Endothelial cell of umbilical vein (primary cell): ENCODE data around the gene MACROH2A1. TPM values are rescaled to one million over a fixed set of nuclear protein-coding genes. Genes with fewer than 3 reads are reported as not detected.

Source experiments
- BruUV-seq: library from RNA; stranded (reverse); fragments of 400-500 nt; replicated peaks from 2 replicates; lab custom pipeline; 2021; lab: Mats Ljungman, UMichigan
- CTCF ChIA-PET: fragments of 300-600, 350-600 bp; sonication (Branson Sonifier 250); formaldehyde crosslinking; loops from one replicate; lab custom pipeline; 2021; ENCODE audit warnings: antibody characterized with exemption, inconsistent platforms; lab: Charles Lee
- POLR2A ChIA-PET: fragments of 300-600, 350-600 bp; sonication (Branson Sonifier 250); formaldehyde crosslinking; loops from one replicate; lab custom pipeline; 2021; ENCODE audit warnings: antibody characterized with exemption, inconsistent platforms; lab: Charles Lee
- DNase-seq: peaks from one replicate; pipeline ENCODE4 v3.0.0-alpha.2; 2011; ENCODE audit warnings: low read depth, low spot score
- FAIRE-seq: peaks from 2 replicates; lab custom pipeline; 2011; peaks lifted over from hg19 to GRCh38; lab: Jason Lieb, UNC
- H2AFZ ChIP-seq: 2 replicates; pipeline ENCODE4 v1.6.0; 2012; ENCODE audit warnings: low read depth, low read length, control low read depth, inconsistent platforms
- H3K27ac ChIP-seq: 2 replicates; pipeline ENCODE4 v1.5.1; 2011; ENCODE audit warnings: low read depth, mild to moderate bottlenecking, control low read depth, low read length, moderate library complexity; ENCODE audit not compliant: insufficient read depth
- H3K27me3 ChIP-seq, 2 experiments: 2 replicates each; pipeline versions ENCODE4 v1.6.0 to v1.6.1; 2011; ENCODE audit warnings: low read length in 2 of 2, mixed read lengths in 1 of 2; ENCODE audit not compliant: control insufficient read depth in 2 of 2, insufficient read depth in 2 of 2
- H3K36me3 ChIP-seq, 2 experiments: 2 replicates in 1 of 2; 3 replicates in 1 of 2; pipeline ENCODE4 v1.5.1; 2011; ENCODE audit warnings: low read length in 2 of 2, mild to moderate bottlenecking in 1 of 2, moderate library complexity in 1 of 2; ENCODE audit not compliant: control insufficient read depth in 2 of 2, insufficient read depth in 2 of 2; ENCODE audit errors: extremely low read depth in 1 of 2
- H3K4me1 ChIP-seq: 3 replicates; pipeline ENCODE4 v1.5.1; 2011; ENCODE audit warnings: mild to moderate bottlenecking, low read length; ENCODE audit not compliant: control insufficient read depth, insufficient read depth; ENCODE audit errors: extremely low read depth
- H3K4me2 ChIP-seq: 2 replicates; pipeline ENCODE4 v1.6.1; 2011; ENCODE audit warnings: low read length, control low read depth, mixed read lengths; ENCODE audit not compliant: insufficient read depth
- H3K4me3 ChIP-seq, 3 experiments: fragments of 200-600 bp in 1 of 3; sonication (generic), shearing (Covaris generic) in 1 of 3; replicated peaks in 1 of 3; 2 replicates each; pipeline ENCODE4 v1.5.1; 2011 to 2016; ENCODE audit warnings: control low read depth in 3 of 3, low read length in 3 of 3, mild to moderate bottlenecking in 2 of 3, inconsistent platforms in 1 of 3, low read depth in 1 of 3, moderate library complexity in 1 of 3; ENCODE audit not compliant: insufficient read depth in 1 of 3
- H3K79me2 ChIP-seq: 2 replicates; pipeline ENCODE4 v1.6.0; 2012; ENCODE audit warnings: low read length, inconsistent platforms; ENCODE audit not compliant: control insufficient read depth, insufficient read depth
- H3K9ac ChIP-seq: replicated peaks from 2 replicates; pipeline ENCODE3; 2011; ENCODE audit warnings: low read length, control low read depth; ENCODE audit not compliant: insufficient read depth; ENCODE audit errors: extremely low read depth
- H3K9me1 ChIP-seq: replicated peaks from 3 replicates; pipeline ENCODE4 v1.6.0; 2011; ENCODE audit warnings: mild to moderate bottlenecking, low read length; ENCODE audit not compliant: control insufficient read depth, insufficient read depth; ENCODE audit errors: extremely low read depth
- H3K9me3 ChIP-seq: replicated peaks from 2 replicates; pipeline ENCODE4 v1.5.1; 2012; ENCODE audit warnings: low read length, inconsistent platforms; ENCODE audit not compliant: control insufficient read depth, insufficient read depth
- H4K20me1 ChIP-seq: replicated peaks from 2 replicates; pipeline ENCODE3; 2011; ENCODE audit warnings: mild to moderate bottlenecking, low read length; ENCODE audit not compliant: control insufficient read depth, insufficient read depth; ENCODE audit errors: extremely low read depth
- EZH2 ChIP-seq: IDR thresholded peaks from 2 replicates; pipeline ENCODE4 v1.6.1; 2012; ENCODE audit warnings: borderline replicate concordance, low read depth, mild to moderate bottlenecking, moderate library complexity, low read length, inconsistent platforms; ENCODE audit not compliant: severe bottlenecking
- FOS ChIP-seq: IDR thresholded peaks from 2 replicates; pipeline ENCODE4 v1.6.1; 2011; ENCODE audit warnings: mild to moderate bottlenecking, low read length, moderate library complexity, borderline replicate concordance; ENCODE audit not compliant: insufficient read depth
- GATA2 ChIP-seq: IDR thresholded peaks from 2 replicates; pipeline ENCODE4 v1.7.0; 2011; ENCODE audit warnings: low read depth, mild to moderate bottlenecking, moderate library complexity, mixed read lengths, low read length; ENCODE audit not compliant: insufficient read length, insufficient read depth
- JUN ChIP-seq: IDR thresholded peaks from 2 replicates; pipeline ENCODE4 v1.6.1; 2011; ENCODE audit warnings: borderline replicate concordance, low read depth; ENCODE audit not compliant: insufficient read length, insufficient read depth
- MYC ChIP-seq: IDR thresholded peaks from one replicate; pipeline ENCODE4 v1.6.1; 2011; ENCODE audit warnings: mild to moderate bottlenecking, low read depth, low read length
- POLR2A ChIP-seq: IDR thresholded peaks from 2 replicates; pipeline ENCODE4 v1.6.1; 2012; ENCODE audit warnings: low read depth, mild to moderate bottlenecking, control low read depth, low read length
- POLR2AphosphoS5 ChIP-seq: IDR thresholded peaks from 2 replicates; pipeline ENCODE4 v1.6.1; 2012; ENCODE audit warnings: low read depth, mild to moderate bottlenecking, control low read depth, low read length, moderate library complexity; ENCODE audit not compliant: insufficient read depth
- dilution Hi-C: fragments of 300-500 bp; cut with MboI; formaldehyde crosslinking; loops from one replicate; pipeline ENCODE4 v1.15.0; 2019; ENCODE audit warnings: low sequenced_read_pairs; ENCODE audit not compliant: extremely low pct_ligation_motif_present
- intact Hi-C: fragments of 100-400 bp; cut with micrococcal nuclease; formaldehyde crosslinking; loops from one replicate; pipeline ENCODE4 v1.10.0; 2022
- polyA plus RNA-seq, 4 experiments: library from polyadenylated mRNA; depleted of rRNA in 3 of 4; stranded (reverse) in 3 of 4; unstranded in 1 of 4; fragments of >200 nt; gene quantifications; 2 replicates each; pipeline versions ENCODE4 v1.2.1 to v1.2.3, GENCODE V29; 2011 to 2012; ENCODE audit warnings: missing spikeins in 1 of 4
- total RNA-seq: library from RNA; stranded (reverse); gene quantifications from 2 replicates; pipeline ENCODE4 v1.2.3, GENCODE V29; 2021
- TF ChIP-seq, protein P1 (sequence below): IDR thresholded peaks from 2 replicates; pipeline ENCODE4 v1.6.1; 2011; ENCODE audit not compliant: insufficient read depth, insufficient read length
- TF ChIP-seq, protein P2 (sequence below), 2 donors: IDR thresholded peaks; 1 replicate in 1 of 2; 2 replicates in 1 of 2; pipeline ENCODE4 v1.5.1; 2011; ENCODE audit warnings: low read length in 2 of 2, mild to moderate bottlenecking in 2 of 2, moderate library complexity in 2 of 2, control low read depth in 1 of 2, inconsistent platforms in 1 of 2, low read depth in 1 of 2; ENCODE audit not compliant: insufficient read depth in 1 of 2; ENCODE audit errors: extremely low read depth in 1 of 2

Gene MACROH2A1
- total and polyA plus RNA-seq, 2 donors (not counting 3 experiments of a cell fraction or from before 2014, with no cell fraction given): 89.3 to 147 TPM

DNA sequence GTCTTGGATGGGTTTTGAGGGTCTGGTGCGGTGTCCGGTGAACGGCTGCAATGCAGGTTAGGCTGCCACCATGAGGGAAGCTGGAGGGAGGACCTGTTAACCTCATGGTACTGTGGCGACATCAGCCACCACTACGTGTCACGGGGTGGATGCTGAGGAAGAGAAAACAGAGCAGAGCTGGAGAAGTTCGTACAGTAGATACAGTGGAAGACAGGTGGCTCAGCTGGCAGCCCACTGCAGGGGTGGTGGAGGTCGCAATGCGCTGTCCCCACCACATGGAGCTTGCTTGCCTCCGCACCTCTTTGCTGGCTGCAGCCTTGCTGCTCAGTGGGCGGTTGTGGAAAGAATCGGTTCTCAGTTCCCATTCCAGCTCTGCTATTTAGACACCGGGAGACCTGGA lies 45.3 kb upstream of the MACROH2A1 start:
- ChIA-PET CTCF (interaction anchor here (1.0 to 1.9 kb wide), 2 partner anchors 18 to 107 kb away, joined by 3 to 5 read pairs; no protein-coding TSS in a partner anchor), POLR2A (no interaction called here)
- Histone ChIP-seq H4K20me1 (no peaks in the 10 kb centered on the region), H3K27ac (no peak overlapping the region), H3K9ac (no peak overlapping the region), H3K4me2 (no peak overlapping the region), H3K4me1 (no peaks in the 10 kb centered on the region), H3K9me1 (no peaks in the 10 kb centered on the region), H3K27me3 (peaks cover 2 to 5% of the 10 kb centered on the region in 2 experiments), H2AFZ (no peak overlapping the region), H3K9me3 (no peaks in the 10 kb centered on the region), H3K79me2 (no peaks in the 10 kb centered on the region), H3K4me3 (no peak overlapping the region), H3K36me3 (no peaks in the 10 kb centered on the region)
- dilution Hi-C loops (no loop called here), intact Hi-C loops (no loop called here)
- DNase-seq (no peak), FAIRE-seq (no peak)
- BruUV-seq: no TSS peak
- no peak for TF ChIP-seq POLR2A
- TF ChIP-seq GATA2: no peak
- TF ChIP-seq JUN: no peak
- no peak for TF ChIP-seq POLR2AphosphoS5
- no peak for TF ChIP-seq FOS
- TF ChIP-seq, protein P1, sequence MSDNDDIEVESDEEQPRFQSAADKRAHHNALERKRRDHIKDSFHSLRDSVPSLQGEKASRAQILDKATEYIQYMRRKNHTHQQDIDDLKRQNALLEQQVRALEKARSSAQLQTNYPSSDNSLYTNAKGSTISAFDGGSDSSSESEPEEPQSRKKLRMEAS: no peak
- no peak for TF ChIP-seq EZH2
- TF ChIP-seq MYC: no peak
- TF ChIP-seq, protein P2, sequence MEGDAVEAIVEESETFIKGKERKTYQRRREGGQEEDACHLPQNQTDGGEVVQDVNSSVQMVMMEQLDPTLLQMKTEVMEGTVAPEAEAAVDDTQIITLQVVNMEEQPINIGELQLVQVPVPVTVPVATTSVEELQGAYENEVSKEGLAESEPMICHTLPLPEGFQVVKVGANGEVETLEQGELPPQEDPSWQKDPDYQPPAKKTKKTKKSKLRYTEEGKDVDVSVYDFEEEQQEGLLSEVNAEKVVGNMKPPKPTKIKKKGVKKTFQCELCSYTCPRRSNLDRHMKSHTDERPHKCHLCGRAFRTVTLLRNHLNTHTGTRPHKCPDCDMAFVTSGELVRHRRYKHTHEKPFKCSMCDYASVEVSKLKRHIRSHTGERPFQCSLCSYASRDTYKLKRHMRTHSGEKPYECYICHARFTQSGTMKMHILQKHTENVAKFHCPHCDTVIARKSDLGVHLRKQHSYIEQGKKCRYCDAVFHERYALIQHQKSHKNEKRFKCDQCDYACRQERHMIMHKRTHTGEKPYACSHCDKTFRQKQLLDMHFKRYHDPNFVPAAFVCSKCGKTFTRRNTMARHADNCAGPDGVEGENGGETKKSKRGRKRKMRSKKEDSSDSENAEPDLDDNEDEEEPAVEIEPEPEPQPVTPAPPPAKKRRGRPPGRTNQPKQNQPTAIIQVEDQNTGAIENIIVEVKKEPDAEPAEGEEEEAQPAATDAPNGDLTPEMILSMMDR (IDR thresholded peaks at IDR 0.05; ENCODE audit: extremely low read depth in 1 of 2, insufficient read depth in 1 of 2, low read depth in 1 of 2, low read length in 2 of 2): no peak
